ENCODE data around the gene ANKRD33B.

DNA sequence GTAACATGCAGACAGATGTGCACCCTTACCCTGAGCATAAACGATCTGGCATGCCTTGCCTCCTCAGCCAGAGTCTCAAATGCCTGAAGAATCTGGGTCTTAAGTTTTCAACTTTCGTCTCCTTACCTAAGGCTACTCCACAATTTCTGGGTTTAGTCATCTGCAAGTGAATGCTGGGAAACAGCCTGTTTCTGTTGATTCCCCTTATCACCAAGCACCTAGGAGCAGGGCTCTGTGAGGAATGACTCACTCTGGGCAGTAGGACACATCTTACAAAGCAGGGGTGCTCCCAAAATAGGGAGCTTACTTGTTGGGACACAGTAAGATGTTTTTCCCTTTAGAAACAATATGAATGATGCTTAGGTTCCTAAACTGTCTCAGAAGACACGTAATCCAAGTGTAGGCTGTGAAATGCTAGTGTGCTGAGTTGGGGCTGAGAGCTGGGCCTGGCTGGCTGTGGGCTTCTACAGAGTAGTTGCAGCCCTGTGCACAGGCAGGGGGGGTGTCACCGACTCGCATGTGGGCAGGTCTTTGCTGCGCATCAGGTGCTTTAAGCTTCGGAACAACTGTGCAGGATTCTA, 139.1 kb downstream of the ANKRD33B start:
- TF ChIP-seq, protein P1, sequence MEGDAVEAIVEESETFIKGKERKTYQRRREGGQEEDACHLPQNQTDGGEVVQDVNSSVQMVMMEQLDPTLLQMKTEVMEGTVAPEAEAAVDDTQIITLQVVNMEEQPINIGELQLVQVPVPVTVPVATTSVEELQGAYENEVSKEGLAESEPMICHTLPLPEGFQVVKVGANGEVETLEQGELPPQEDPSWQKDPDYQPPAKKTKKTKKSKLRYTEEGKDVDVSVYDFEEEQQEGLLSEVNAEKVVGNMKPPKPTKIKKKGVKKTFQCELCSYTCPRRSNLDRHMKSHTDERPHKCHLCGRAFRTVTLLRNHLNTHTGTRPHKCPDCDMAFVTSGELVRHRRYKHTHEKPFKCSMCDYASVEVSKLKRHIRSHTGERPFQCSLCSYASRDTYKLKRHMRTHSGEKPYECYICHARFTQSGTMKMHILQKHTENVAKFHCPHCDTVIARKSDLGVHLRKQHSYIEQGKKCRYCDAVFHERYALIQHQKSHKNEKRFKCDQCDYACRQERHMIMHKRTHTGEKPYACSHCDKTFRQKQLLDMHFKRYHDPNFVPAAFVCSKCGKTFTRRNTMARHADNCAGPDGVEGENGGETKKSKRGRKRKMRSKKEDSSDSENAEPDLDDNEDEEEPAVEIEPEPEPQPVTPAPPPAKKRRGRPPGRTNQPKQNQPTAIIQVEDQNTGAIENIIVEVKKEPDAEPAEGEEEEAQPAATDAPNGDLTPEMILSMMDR (IDR thresholded peaks at IDR 0.05): no peak
- TF ChIP-seq POLR2A (IDR thresholded peaks at IDR 0.05): no peak
